ENCODE data around the gene RGSL1. TPM values are rescaled to one million over a fixed set of nuclear protein-coding genes. Genes with fewer than 3 reads are reported as not detected.

Gene RGSL1
- total RNA-seq, 2 experiments from 2014 or later, result not detected

GRCh38 chr1:182564406-182565004 lies 114.6 kb downstream of the RGSL1 start:
- POLR2A ChIA-PET, result no interaction called here
- peaks cover 10% of the 10 kb centered on the region for H3K27me3 Mint-ChIP-seq
- CTCF ChIA-PET, result no interaction called here
- H3K36me3 Mint-ChIP-seq (ENCODE audit: low read depth), result no peaks in the 10 kb centered on the region
- H3K9me3 Mint-ChIP-seq, result no peaks in the 10 kb centered on the region
- no peak overlapping the region for H3K4me3 Mint-ChIP-seq
- H3K27ac Mint-ChIP-seq, result no peak overlapping the region
- DNase-seq, result no peak
- no peaks in the 10 kb centered on the region for H3K4me1 Mint-ChIP-seq

- Mint-ChIP-seq H3K27ac (no peak overlapping the region), H3K27me3 (peaks cover 10% of the 10 kb centered on the region), H3K36me3 (ENCODE audit: low read depth) (no peaks in the 10 kb centered on the region), H3K9me3 (no peaks in the 10 kb centered on the region), H3K4me1 (no peaks in the 10 kb centered on the region), H3K4me3 (no peak overlapping the region)
- ChIA-PET CTCF (no interaction called here), POLR2A (no interaction called here)
- no peak for DNase-seq
These were observed 115.6 kb downstream of the RGSL1 start for GRCh38 chr1:182565537-182565936.

GRCh38 chr1:182567629-182568028 lies 117.7 kb downstream of the RGSL1 start:
- Mint-ChIP-seq H3K4me3 (no peak overlapping the region), H3K27me3 (peaks cover 10% of the 10 kb centered on the region), H3K9me3 (no peaks in the 10 kb centered on the region), H3K27ac (no peak overlapping the region), H3K36me3 (ENCODE audit: low read depth) (no peaks in the 10 kb centered on the region), H3K4me1 (no peaks in the 10 kb centered on the region)
- ChIA-PET CTCF (interaction anchor here (0.6 kb wide), 1 partner anchor 473 kb away, joined by 3 read pairs; no protein-coding TSS in a partner anchor), POLR2A (no interaction called here)
- DNase-seq, result no peak

GRCh38 chr1:182568647-182569284 lies 118.8 kb downstream of the RGSL1 start:
- no peaks in the 10 kb centered on the region for H3K4me1 Mint-ChIP-seq
- no peak overlapping the region for H3K27ac Mint-ChIP-seq
- H3K9me3 Mint-ChIP-seq, result no peaks in the 10 kb centered on the region
- peaks cover 8% of the 10 kb centered on the region for H3K27me3 Mint-ChIP-seq
- H3K4me3 Mint-ChIP-seq, result no peak overlapping the region
- POLR2A ChIA-PET, result interaction anchor here (0.7 kb wide), 1 partner anchor 221 kb away, joined by 3 read pairs; the partner anchor contains the start of gene NPL
- H3K36me3 Mint-ChIP-seq (ENCODE audit: low read depth), result no peaks in the 10 kb centered on the region
- CTCF ChIA-PET, result no interaction called here
- no peak for DNase-seq

- ChIA-PET POLR2A (no interaction called here), CTCF (interaction anchor here (0.7 kb wide), 1 partner anchor 982 kb away, joined by 3 read pairs; no protein-coding TSS in a partner anchor)
- H3K27me3 Mint-ChIP-seq, result peaks cover 5% of the 10 kb centered on the region
- no peak for DNase-seq
- H3K4me1 Mint-ChIP-seq, result no peaks in the 10 kb centered on the region
- H3K4me3 Mint-ChIP-seq, result no peak overlapping the region
- H3K9me3 Mint-ChIP-seq, result no peaks in the 10 kb centered on the region
- no peak overlapping the region for H3K27ac Mint-ChIP-seq
- H3K36me3 Mint-ChIP-seq (ENCODE audit: low read depth), result no peaks in the 10 kb centered on the region
These were observed 120.1 kb downstream of the RGSL1 start for GRCh38 chr1:182569939-182570610.

- H3K27ac Mint-ChIP-seq, result no peak overlapping the region
- H3K4me3 Mint-ChIP-seq, result no peak overlapping the region
- DNase-seq, result no peak
- CTCF ChIA-PET, result no interaction called here
- POLR2A ChIA-PET, result no interaction called here
- no peaks in the 10 kb centered on the region for H3K9me3 Mint-ChIP-seq
- no peaks in the 10 kb centered on the region for H3K4me1 Mint-ChIP-seq
- peaks cover 1% of the 10 kb centered on the region for H3K27me3 Mint-ChIP-seq
- H3K36me3 Mint-ChIP-seq (ENCODE audit: low read depth), result peaks cover 4% of the 10 kb centered on the region
These were observed 120.6 kb downstream of the RGSL1 start for GRCh38 chr1:182570611-182570970.

GRCh38 chr1:182574156-182574555 lies 124.2 kb downstream of the RGSL1 start:
- Mint-ChIP-seq H3K27me3 (no peaks in the 10 kb centered on the region), H3K9me3 (no peaks in the 10 kb centered on the region), H3K4me1 (no peaks in the 10 kb centered on the region), H3K4me3 (no peak overlapping the region), H3K36me3 (ENCODE audit: low read depth) (peaks cover 20% of the 10 kb centered on the region), H3K27ac (no peak overlapping the region)
- CTCF ChIA-PET, result interaction anchor here (1.3 kb wide), 1 partner anchor 22 kb away, joined by 4 read pairs; no protein-coding TSS in a partner anchor
- DNase-seq, result no peak
- POLR2A ChIA-PET, result no interaction called here

GRCh38 chr1:182575540-182576149 lies 125.7 kb downstream of the RGSL1 start:
- CTCF ChIA-PET, result interaction anchor here (1.4 kb wide), 1 partner anchor 20 kb away, joined by 4 read pairs; no protein-coding TSS in a partner anchor
- POLR2A ChIA-PET, result no interaction called here
- no peaks in the 10 kb centered on the region for H3K9me3 Mint-ChIP-seq
- DNase-seq, result no peak
- H3K27ac Mint-ChIP-seq, result no peak overlapping the region
- H3K4me3 Mint-ChIP-seq, result no peak overlapping the region
- no peaks in the 10 kb centered on the region for H3K4me1 Mint-ChIP-seq
- H3K27me3 Mint-ChIP-seq, result no peaks in the 10 kb centered on the region
- H3K36me3 Mint-ChIP-seq (ENCODE audit: low read depth), result peaks cover 33% of the 10 kb centered on the region

- Mint-ChIP-seq H3K4me3 (no peak overlapping the region), H3K27ac (no peak overlapping the region), H3K9me3 (no peaks in the 10 kb centered on the region), H3K27me3 (no peaks in the 10 kb centered on the region), H3K36me3 (ENCODE audit: low read depth) (peaks cover 53% of the 10 kb centered on the region), H3K4me1 (peaks cover 9% of the 10 kb centered on the region)
- ChIA-PET POLR2A (no interaction called here), CTCF (interaction anchor here (2.2 kb wide), 1 partner anchor 15 kb away, joined by 9 read pairs; no protein-coding TSS in a partner anchor)
- no peak for DNase-seq
These were observed 130.8 kb downstream of the RGSL1 start for GRCh38 chr1:182580736-182581135.

- no peak for DNase-seq
- Mint-ChIP-seq H3K36me3 (ENCODE audit: low read depth) (peaks cover 43% of the 10 kb centered on the region), H3K9me3 (no peaks in the 10 kb centered on the region), H3K4me3 (no peak overlapping the region), H3K4me1 (peaks cover 28% of the 10 kb centered on the region), H3K27me3 (no peaks in the 10 kb centered on the region), H3K27ac (no peak overlapping the region)
- ChIA-PET CTCF (no interaction called here), POLR2A (no interaction called here)
These were observed 134.8 kb downstream of the RGSL1 start for GRCh38 chr1:182584746-182585145.

- no peak overlapping the region for H3K4me3 Mint-ChIP-seq
- peaks cover 31% of the 10 kb centered on the region for H3K4me1 Mint-ChIP-seq
- H3K36me3 Mint-ChIP-seq (ENCODE audit: low read depth), result peaks cover 29% of the 10 kb centered on the region
- POLR2A ChIA-PET, result no interaction called here
- no peak for DNase-seq
- CTCF ChIA-PET, result interaction anchor here (0.7 kb wide), 1 partner anchor 12 kb away, joined by 3 read pairs; no protein-coding TSS in a partner anchor
- no peak overlapping the region for H3K27ac Mint-ChIP-seq
- no peaks in the 10 kb centered on the region for H3K27me3 Mint-ChIP-seq
- no peaks in the 10 kb centered on the region for H3K9me3 Mint-ChIP-seq
These were observed 136.4 kb downstream of the RGSL1 start for GRCh38 chr1:182586380-182586779.

- no peak for DNase-seq
- POLR2A ChIA-PET, result no interaction called here
- no peak overlapping the region for H3K4me3 Mint-ChIP-seq
- peaks cover 3% of the 10 kb centered on the region for H3K27me3 Mint-ChIP-seq
- no peaks in the 10 kb centered on the region for H3K9me3 Mint-ChIP-seq
- peaks cover 31% of the 10 kb centered on the region for H3K4me1 Mint-ChIP-seq
- peaks cover 26% of the 10 kb centered on the region for H3K36me3 Mint-ChIP-seq (ENCODE audit: low read depth)
- CTCF ChIA-PET, result interaction anchor here (0.6 kb wide), 1 partner anchor 62 kb away, joined by 4 read pairs; no protein-coding TSS in a partner anchor
- H3K27ac Mint-ChIP-seq, result no peak overlapping the region
These were observed 137.1 kb downstream of the RGSL1 start for GRCh38 chr1:182587093-182587492.
